ENCODE data around the gene BCL2. TPM values are rescaled to one million over a fixed set of nuclear protein-coding genes. Genes with fewer than 3 reads are reported as not detected.

Gene BCL2
- total and polyA plus RNA-seq, 9 of the 15 experiments (the other 6 are each of a cell fraction or from before 2014, with no cell fraction given), result 0.10 to 1.1 (median 0.65) TPM

GRCh38 chr18:63292831-63293683 is 26.5 kb downstream of the BCL2 start:
- Histone ChIP-seq H3K79me2 (ENCODE audit: control insufficient read depth, insufficient read depth, low read length) (no peaks in the 10 kb centered on the region), H3K27me3 (ENCODE audit: control insufficient read depth in 2 of 2, insufficient read depth in 2 of 2, low read length in 2 of 2) (peaks cover 0 to 8% of the 10 kb centered on the region in 2 experiments; a peak in 2 of 5 replicates), H3K4me3 (no peak overlapping the region), H2AFZ (ENCODE audit: low read depth, low read length) (no peak overlapping the region), H3K4me2 (ENCODE audit: insufficient read depth, low read length) (no peak overlapping the region), H3K4me1 (replicated peaks in 1 of 2; ENCODE audit: control insufficient read depth in 2 of 2, insufficient read depth in 2 of 2, low read length in 2 of 2) (no peaks in the 10 kb centered on the region), H3K9me1 (ENCODE audit: control insufficient read depth, insufficient read depth, low read length) (no peaks in the 10 kb centered on the region), H3K27ac (ENCODE audit: extremely low read depth, low read depth, low read length) (no peak overlapping the region), H4K20me1 (replicated peaks; ENCODE audit: control insufficient read depth, insufficient read depth, low read length) (no peaks in the 10 kb centered on the region), H3K36me3 (ENCODE audit: control insufficient read depth, insufficient read depth, low read length) (no peaks in the 10 kb centered on the region), H3K9ac (ENCODE audit: insufficient read depth in 1 of 2, low read depth in 2 of 2, low read length in 2 of 2) (no peak overlapping the region), H3K9me3 (replicated peaks; ENCODE audit: control insufficient read depth, insufficient read depth, low read depth, low read length) (no peaks in the 10 kb centered on the region)
- no peak for FAIRE-seq
- BruUV-seq (replicated peaks), result no TSS peak
- no peak for DNase-seq (ENCODE audit: extremely low read depth in 1 of 4, low spot score in 3 of 4)
- intact Hi-C loops (cut with micrococcal nuclease) (no loop called here), in situ Hi-C loops (cut with MboI) (no loop called here)
- no peak for ATAC-seq
- POLR2A ChIA-PET, result no interaction called here
- CTCF ChIA-PET (ENCODE audit: low intra/inter-chr PET ratio), result no interaction called here
- WGBS (ENCODE audit: insufficient coverage, low coverage, missing lambda C conversion rate), result 0% methylated on average over 10 of the region's 11 CpGs
- no peak for TF ChIP-seq CREB3L1 (IDR thresholded peaks at IDR 0.05; ENCODE audit: borderline replicate concordance, low read depth)
- TF ChIP-seq ZNF449 (CRISPR knock-in tag; IDR thresholded peaks at IDR 0.05), result no peak
- no peak for TF ChIP-seq CC2D1A (IDR thresholded peaks at IDR 0.05)
- no peak for TF ChIP-seq ZNF134 (CRISPR knock-in tag; conservative IDR thresholded peaks at IDR 0.05)
- no peak for TF ChIP-seq PBX2 (CRISPR knock-in tag; IDR thresholded peaks at IDR 0.05; ENCODE audit: low read depth)
- no peak for TF ChIP-seq PBX2 (tag; conservative IDR thresholded peaks at IDR 0.05; ENCODE audit: low read depth)
- TF ChIP-seq MTF1 (CRISPR knock-in tag; IDR thresholded peaks at IDR 0.05; ENCODE audit: borderline replicate concordance), result no peak
- no peak for TF ChIP-seq SRF (CRISPR knock-in tag; IDR thresholded peaks at IDR 0.05)
- no peak for TF ChIP-seq THAP7 (CRISPR knock-in tag; IDR thresholded peaks at IDR 0.05)
- TF ChIP-seq GATAD2B (IDR thresholded peaks at IDR 0.05; ENCODE audit: borderline replicate concordance), result no peak
- no peak for TF ChIP-seq MTA3 (IDR thresholded peaks at IDR 0.05; ENCODE audit: borderline replicate concordance)
- TF ChIP-seq SPI1 (IDR thresholded peaks at IDR 0.05; ENCODE audit: borderline replicate concordance, low read depth, low read length), result no peak
- TF ChIP-seq NBN (IDR thresholded peaks at IDR 0.05; ENCODE audit: low read depth), result no peak
- TF ChIP-seq HNRNPK (IDR thresholded peaks at IDR 0.05; ENCODE audit: low read depth, low read length, poor library complexity, severe bottlenecking), result no peak

Measured in K562 (cell line).